Activated CD4-positive, CD25-positive, alpha-beta regulatory T cell treated with anti-CD3 and anti-CD28 coated beads, Interleukin-2, amount 50 U/mL, for 16 hours (primary cell): Measurements from ENCODE around the gene SPDYE16.
"Not testable (repeated sequence)": the region's sequence is repeated elsewhere in the genome, so short reads cannot be mapped to it uniquely, and the experiment has no call there.

Experiments used
- DNase-seq: peaks from one replicate; pipeline ENCODE4 v3.0.0-alpha.2; 2020; ENCODE audit warnings: low read depth, low spot score

The SPDYE16 gene

DNA sequence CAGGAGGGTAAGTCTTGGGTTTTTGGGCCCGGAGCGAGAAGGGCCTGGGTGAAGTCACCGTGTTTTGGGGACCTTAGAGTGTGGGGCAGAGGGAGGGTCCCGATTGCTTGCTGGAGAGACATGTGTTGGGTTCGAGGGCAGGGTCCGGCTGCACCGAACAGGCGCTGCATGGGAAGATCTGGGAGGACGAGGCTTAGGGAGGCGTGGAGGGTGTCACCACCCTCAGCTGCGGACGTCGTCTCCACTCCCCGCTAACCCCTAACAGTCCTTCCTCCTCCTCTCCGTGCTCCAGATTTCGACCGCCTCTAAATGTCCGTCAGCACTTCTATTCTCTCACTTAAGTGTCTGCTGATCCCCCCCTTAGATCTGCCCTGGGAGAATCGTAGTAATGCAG is 6.8 kb upstream of the SPDYE16 start:
- DNase-seq, result not testable (repeated sequence)

DNA sequence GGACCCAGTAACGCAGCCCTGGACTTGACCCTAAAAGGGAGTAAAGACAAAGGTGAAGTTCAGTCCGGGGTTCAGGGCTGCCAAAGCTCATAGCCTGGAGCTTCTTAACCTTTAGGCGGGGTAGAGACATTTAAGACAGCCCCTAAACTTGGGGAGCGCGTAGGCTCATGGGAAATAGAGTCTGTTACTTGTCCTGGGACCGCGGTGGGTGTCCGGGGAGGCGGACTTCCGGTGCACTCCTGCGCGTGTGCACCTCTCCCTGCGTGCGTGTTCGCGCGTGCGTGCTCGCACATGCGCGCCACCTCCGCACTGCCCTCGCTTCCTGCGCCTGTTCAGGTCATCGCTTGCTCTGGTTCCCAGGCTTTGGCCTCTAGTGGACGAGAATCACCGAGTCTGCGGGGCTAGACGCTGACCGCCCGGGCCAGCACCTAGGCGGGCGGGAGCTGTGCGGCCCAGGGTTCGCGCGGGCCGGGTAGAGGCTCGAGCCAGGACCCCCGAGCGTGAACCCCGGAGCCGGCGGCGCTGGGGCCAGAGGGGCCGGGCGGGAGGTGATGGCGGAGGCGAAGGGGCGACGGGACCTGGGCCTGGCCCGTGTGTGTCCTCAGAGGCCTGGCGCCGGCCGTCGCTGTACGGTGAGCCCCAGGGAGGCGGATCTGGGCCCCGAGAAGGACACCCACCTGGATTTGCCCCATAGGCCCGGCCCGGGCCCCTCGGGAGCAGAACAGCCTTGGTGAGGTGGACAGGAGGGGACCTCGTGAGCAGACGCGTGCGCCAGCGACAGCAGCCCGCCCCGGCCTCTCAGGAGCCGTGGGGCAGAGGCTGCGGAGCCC is 6.1 kb upstream of the SPDYE16 start:
- DNase-seq, result peak; percentile 67

DNA sequence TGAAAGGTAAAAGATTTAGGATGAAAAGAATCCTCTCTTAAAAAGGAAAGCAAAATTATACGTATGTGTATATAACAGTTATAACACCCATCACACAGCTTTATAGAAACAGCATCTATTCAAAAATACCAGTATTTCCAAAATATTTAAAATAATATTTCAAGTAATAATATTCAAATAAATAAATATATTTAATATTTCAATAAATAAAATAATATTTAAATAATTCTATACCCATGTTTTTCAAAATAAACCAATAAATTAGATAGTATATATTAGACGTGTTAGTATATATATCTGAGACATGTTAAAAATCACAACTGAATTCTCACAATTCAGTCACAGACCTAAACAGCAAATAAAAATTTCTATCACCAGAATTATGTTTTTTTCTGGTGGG is 11.5 kb downstream of the SPDYE16 start:
- not testable (repeated sequence) for DNase-seq

DNA sequence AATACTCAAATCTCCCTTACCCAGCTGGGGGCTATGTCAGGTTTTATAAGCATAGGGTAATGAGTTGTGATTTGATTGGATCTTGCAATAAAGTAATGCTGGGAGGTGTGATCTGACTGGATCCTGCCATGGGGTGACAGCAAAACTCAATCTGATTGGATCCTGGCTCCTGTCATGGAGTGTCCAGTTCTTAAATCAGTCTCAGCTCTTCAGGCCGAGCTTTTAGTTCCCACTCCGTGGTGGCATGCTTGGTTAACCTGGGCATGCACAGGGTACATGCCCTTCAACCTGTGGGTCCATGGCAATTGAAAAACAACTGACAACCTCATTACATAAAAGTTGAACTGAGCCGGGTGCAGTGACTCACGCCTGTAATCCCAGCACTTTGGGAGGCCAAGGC is 16.9 kb downstream of the SPDYE16 start:
- not testable (repeated sequence) for DNase-seq

DNA sequence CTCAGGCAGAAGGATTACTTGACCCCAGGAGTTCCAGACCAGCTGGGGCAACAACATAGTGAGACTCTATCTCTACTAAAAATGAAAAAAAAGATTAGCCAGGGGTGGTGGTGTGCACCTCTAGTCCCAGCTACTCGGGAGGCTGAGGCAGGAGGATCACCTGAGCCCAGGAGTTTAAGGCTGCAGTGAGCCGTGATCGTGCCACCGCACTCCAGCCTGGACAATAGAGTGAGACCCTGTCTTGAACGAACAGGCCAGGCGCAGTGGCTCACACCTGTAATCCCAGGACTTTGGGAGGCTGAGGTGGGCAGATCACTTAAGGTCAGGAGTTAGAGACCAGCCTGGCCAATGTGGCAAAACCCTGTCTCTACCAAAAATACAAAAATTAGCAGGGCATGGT is 26.2 kb downstream of the SPDYE16 start:
- not testable (repeated sequence) for DNase-seq

DNA sequence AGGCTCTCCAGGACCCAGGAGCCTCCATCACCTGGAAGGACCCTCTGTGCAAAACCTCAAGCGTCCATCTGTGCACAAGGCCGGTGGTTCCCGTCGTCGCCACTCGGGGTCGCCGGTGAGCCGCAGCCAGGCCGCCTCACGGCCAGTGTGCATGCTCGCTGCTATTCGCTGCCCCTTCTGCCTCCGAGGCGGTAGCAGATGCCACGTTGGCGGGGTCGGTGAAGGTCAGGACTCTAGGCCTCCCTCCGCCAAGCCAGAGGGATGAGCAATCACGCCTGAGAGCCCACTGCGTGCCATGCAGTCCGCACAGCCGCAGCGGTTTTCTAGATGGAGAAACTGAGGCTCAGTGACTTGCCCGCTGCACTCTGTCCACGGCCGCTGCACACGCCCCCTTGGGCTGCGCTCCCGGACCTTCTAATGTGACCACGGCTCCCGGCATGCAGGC is 27.1 kb downstream of the SPDYE16 start:
- no peak for DNase-seq

DNA sequence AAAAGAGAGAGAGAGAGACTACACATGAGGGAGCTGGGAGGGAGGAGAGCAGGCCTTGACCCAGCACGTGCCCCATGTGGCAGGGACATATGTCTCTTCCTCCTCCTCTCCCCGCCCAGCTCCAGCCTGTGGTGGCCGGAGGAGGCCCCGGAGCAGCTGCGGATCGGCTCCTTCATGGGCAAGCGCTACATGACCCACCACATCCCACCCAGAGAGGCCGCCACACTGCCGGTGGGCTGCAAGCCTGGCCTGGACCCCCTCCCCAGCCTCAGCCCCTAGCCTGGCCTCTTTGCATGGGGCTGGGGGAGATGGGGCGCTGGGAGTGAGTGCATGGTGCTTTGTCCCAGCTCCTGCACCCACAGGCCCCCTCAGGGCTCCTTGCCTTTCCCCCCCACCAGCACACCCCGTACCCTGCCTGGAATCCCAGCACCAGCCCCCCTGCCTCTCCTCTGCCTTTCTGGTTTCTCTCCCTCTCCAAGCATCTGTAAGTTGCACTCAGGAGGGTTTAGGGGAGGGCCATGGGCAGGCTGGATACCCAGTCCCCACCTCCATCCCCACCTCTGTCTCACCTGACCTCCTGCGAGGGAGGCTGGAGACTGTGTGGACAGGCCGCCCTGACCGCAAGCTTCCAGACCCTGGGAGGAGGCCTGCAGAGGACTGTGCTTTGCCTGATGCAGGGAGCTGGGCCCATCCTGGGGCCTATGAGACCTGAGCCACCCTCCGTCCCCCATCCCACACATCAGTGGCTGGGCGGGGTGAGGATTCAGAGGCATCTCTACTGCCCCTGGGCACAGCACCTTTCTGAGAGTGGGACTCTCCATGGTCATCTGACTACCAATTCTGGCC is 27.9 kb downstream of the SPDYE16 start:
- DNase-seq, result no peak

DNA sequence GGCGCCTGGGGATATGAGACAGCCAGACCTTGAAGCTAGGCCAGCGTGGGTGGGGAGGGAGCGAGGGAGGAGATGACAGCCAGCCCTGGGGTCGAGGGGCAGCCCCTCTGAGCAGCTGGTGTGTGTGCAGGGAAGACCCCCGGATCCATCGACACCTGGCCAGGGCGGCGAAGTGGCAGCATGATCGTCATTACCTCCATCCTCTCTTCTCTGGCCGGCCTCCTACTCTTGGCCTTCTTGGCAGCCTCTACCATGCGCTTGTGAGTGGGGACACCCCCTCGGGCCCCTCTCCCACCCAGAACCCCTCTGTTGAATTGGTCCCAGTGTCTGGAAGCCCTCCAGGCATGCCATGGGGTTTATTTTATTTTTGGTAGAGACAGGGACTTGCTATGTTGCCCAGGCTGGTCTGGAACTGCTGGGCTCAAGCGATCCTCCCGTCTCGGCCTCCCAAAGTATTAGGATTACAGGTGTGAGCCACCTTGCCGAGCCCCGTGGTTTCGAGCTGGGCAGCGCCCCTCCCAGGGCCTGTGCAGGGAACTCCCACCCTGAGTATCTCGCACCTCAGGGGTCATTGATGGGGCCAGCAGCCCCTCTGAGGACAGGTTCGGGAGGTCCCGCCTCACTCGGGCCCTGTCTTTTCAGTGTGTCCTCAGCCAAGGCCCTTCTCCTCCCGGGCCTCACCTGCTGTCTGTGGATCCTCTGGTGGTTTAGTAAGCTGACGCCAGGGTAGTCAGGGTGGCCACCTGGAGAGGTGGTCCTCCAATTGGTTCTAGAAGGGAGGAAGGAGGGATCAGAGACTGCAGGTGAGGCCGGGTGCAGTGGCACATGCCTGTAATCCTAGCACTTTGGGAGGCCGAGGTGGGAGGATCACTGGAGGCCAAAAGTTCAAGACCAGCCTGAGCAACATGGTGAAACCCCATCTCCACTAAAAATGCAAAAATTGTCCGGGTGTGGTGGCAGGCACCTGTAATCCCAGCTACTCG is 29.0 kb downstream of the SPDYE16 start:
- no peak for DNase-seq

DNA sequence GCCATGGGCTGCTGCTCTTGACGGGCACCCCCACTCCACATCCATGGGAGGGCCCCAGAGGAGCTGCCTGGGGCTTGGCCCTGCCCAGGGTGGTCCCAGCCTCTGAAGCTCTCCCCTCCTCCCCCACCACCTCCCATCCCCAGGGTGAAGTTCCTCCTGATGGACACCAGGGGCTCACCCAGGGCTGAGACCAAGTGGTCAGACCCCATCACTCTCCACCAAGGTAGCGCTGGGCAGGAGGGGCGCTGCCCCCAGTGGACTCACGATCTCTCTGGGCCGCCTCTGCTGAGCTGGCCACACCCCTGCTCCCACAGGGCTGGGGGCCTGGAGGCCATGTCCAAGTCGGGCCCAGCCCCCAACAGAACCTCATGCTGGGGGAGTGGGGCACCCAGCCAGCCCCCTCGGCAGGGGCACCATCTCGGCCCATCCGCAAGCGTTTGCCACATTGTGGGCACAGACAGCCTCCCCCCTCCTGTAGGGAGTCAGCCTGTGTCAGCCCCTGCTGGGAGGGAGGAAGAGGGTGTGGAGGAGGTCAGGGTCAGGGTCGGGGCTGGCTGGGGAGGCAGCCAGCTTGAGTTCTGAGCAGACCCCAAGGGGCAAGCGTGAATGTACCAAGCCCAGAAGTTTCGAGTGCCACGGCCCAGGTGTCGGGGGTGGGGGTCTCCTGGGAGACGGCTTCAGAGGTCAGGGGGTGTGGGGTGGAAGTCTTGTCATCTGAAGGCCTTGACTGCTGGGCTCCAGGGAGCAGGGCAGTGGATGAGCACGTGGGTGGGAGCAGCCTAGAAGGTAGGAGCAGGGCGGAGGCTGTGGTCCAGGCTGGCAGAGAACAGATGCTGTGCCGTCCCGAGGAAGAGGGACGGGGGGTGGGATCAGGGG is 29.9 kb downstream of the SPDYE16 start:
- no peak for DNase-seq

DNA sequence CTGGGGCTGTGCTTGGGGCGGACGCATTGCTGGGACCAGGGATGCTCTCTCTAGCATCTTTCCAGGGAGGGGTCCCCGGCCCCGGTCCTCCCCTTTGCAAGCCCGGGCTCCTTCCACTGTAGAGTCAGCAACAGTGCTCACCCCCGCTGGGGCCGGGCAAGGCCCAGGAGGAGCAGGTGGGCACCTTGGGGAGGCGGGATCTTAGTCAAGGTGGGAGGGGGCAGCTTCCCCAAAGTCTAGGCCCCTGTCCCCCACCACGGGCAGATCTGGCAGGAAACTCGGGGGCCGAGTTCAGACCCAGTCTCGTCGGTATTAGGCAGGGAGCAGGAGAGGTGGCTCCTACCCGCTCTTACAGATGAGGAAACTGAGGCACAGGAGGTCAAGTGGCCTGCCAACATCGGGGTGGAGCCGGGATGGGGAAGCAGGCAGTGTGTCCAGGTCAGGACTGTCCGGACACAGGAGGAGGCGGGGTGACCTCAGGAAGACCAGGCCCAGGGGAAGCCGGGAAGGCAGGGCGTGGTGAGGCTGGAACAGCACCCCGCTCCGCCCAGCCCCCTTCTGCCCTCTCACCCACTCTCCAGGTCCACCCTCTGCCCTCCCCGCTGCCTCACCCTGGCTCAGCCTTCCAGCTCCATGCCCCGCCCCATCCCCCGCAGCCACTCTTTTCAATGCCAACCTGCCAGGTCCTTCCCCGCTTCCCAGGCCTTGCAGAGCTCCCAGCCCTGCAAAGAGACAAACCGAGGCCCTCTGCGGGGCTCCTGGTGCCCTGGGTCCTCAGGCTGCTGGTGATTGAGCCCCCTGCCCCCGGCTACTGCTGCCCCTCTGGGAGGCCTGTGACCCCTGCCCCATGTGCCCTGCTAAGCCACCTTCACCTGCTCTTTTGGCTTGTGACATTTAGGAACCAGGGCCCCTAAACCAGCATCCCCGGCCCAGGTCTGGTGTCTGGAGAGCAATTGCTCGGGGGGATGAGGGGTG is 30.9 kb downstream of the SPDYE16 start:
- not testable (repeated sequence) for DNase-seq

DNA sequence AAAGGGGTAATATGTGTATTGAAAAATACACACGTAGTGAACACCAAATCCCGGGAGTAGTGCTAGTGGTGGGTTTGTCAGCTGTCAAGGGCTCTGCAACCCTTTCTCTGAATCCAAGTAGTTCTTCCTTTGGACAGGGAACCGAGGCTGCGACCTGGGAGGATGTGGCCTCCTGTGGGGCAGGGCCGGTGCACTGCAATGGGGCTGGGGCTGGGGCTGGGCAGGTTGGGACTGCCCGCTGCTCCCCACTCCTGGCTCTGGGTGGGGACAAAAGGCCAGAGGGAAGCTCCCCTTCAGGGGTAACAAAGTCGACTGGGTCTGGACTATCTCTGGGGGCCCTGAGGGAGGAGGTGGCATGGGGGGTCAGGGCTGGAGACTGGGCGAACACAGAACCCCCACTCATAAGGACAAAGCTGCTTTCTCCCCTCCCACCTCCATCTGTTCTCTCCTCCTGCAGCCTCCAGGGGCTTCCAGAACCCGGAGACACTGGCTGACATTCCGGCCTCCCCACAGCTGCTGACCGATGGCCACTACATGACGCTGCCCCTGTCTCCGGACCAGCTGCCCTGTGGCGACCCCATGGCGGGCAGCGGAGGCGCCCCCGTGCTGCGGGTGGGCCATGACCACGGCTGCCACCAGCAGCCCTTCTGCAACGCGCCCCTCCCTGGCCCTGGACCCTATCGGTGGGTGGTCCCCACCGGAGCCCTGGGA is 31.7 kb downstream of the SPDYE16 start:
- DNase-seq, result not testable (repeated sequence)

DNA sequence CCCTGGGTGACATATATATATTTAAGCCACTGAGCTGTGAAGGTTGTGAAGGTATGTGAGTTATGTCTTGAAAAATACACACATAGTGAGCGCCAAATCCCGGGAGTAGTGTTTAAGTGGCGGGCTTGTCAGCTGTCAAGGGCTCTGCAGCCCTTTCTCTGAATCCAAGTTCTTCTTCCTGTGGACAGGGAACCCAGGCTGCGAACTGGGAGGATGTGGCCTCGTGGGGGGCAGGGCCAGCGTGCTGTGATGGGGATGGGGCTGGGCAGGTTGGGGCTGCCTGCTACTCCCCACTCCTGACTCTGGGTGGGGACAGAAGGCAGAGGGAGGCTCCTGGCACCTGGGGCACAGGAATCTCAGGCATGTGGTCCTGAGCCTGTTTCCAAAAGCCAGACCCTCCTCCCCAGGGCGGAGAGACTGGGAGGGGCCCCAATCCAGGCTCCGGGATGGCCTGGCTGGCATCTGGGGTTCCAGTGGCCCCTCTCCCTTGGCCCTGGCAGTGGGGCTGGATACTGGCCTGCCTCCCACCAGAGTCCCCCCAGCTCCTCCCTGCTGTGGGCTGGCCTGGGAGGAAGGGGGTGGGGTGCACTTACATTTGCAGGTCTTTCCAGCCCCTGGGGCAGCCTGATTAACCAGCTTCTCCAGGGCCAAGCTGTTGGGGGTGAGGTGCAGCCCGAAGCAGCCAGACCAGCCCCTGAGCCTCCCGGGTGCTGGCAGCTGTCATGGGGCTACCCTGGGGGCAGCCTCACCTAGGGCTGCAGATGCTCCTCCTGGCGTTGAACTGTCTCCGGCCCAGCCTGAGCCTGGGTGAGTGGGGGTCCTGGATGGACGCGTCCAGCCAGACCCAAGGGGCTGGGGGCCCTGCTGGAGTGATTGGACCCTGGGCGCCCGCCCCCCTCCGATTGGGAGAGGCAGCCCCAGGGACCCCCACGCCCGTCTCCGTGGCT is 32.9 kb downstream of the SPDYE16 start, which contains the start of gene UPK3B:
Gene UPK3B, plus strand, starts transcription at position 622 of the 947 bp plus-strand sequence. Its CDS starts 101 bp downstream, at position 723.
- DNase-seq, result no peak

DNA sequence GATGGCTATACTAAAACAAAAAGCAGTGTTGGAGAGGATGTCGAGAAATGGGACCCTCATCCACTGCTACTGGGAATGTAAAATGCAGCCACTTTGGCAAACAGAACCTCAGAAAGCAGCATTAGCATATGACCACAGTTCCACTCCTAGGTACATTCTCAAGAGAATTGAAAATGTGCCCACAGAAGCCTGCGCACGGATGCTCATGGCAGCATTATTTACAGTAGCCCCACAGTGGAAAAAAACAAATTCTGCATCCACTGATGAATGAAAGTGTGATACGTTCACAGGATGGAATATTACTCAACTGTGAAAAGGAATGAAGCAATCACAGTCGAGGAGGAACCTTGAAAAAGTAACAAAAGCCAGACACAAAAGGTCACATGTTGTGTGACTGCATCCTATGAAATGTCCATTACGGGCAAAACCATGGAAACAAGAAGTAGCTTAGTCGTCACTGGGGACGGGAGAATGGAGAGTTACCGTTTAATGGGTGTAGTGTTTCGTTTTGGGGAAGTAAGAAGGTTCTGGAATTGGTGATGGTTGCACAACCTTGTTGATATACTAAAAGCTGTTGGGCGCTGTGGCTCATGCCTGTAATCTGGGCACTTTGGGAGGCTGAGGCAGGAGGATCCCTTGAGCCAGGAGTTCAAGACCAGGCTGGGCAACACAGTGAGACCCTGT is 35.2 kb downstream of the SPDYE16 start:
- DNase-seq, result no peak

DNA sequence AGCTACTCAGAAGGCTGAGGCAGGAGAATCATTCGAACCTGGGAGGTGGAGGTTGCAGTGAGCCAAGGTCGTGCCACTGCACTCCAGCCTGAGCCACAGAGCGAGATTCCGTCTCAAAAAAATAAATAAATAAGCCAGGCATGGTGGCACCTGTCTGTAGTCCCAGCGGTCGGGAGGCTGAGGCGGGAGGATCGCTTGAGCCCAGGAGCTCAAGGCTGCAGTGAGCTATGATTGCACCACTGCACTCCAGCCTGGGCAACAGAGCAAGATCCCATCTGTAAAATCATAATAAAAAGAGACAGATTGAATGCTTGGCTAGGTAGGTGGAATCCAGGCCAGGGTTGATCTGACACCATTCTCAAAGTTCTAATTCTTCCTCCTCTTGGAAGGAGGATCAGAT is 36.5 kb downstream of the SPDYE16 start:
- DNase-seq, result not testable (repeated sequence)

DNA sequence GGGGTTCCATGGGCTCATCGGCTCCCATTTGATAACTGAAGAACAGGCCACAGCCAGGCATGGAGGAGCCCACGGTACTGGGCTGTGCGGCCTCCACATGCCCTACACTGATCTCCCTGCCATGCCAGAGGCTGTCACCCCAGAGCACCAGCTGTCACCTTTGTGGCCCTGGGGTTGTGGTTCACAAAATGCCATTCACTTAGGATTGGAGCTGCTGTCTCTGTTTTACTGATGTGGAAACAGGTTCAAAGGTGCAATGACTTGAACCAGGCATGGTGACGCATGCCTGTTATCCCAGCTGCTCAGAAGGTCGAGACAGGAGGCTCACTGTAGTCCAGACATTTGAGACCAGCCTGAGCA is 37.0 kb downstream of the SPDYE16 start:
- no peak for DNase-seq

DNA sequence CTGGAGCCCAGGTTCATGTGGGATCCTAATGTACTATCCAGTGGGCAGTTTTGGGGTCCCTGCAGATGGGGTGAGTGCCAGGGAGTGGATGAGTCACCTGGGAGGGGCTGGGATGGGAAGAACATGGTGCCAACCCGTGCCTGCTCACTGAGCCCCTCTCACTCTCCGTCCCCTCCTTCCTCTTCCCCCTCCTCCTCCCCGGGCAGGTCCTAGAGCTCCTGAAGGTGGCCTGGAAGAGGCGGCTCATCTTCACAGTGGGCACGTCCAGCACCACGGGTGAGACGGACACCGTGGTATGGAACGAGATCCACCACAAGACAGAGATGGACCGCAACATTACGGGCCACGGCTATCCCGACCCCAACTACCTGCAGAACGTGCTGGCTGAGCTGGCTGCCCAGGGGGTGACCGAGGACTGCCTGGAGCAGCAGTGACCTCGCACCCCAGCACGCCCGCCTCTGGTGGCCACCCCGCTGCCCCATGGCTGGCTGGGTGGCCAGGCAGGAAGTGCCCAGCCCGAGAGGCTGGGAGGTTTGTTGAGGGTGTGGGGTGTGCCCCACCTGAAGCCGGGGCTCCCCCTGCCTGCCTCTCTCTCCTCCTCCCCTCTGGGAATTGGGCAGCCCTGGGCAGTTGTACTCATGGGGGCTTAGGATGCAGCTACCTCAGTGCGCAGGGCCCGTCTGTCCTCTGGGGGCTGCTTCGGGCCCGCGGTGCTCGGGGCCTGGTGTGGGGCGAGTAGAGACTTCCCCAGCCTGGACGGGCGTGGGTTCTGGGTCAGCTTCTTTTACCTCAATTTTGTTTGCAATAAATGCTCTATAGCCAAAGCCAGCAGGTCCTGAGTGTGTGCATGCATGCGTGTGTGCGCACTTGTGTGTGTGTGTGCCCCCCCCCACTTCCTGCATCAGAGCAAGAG is 37.7 kb downstream of the SPDYE16 start:
- DNase-seq, result no peak
